ENCODE measurements around the gene CFAP54. TPM values are rescaled to one million over a fixed set of nuclear protein-coding genes. Genes with fewer than 3 reads are reported as not detected.

The CFAP54 gene
- total RNA-seq (2021; ENCODE audit: unreplicated experiment): 0.64 TPM
- polyA plus RNA-seq (2012; ENCODE audit: insufficient read length): 0.82 TPM
- Bru-seq, nascent RNA: percentile 17 among the genes with signal in this experiment
- percentile 18 among the genes with signal in this experiment for BruChase-seq, experiment 1, labeled RNA remaining after a 2-hour chase
- percentile 14 among the genes with signal in this experiment for BruChase-seq, experiment 2, labeled RNA remaining after a 6-hour chase
- long read RNA-seq, partial matches to known transcripts: 1 of 2 reads
- long read RNA-seq, other reads (novel, unspliced or antisense): 1 of 2 reads

GRCh38 chr12:96489392-96490056 lies at the start of gene CFAP54:
CFAP54 (plus strand) TSS chr12:96489577; CDS start chr12:96489610, 33 bp downstream.
- CTCF ChIA-PET: interaction anchor here (0.6 to 0.7 kb wide), 4 partner anchors 12 to 127 kb away, joined by 3 to 5 read pairs (median 4); no protein-coding TSS in a partner anchor
- Histone ChIP-seq H3K36me3 (ENCODE audit: control insufficient read depth, insufficient read depth, low read length) (no peaks in the 10 kb centered on the region), H3K27ac (ENCODE audit: low read length) (no peak within 1 kb of the TSS), H3K4me3 (ENCODE audit: low read depth in 2 of 2, low read length in 2 of 2) (peak within 1 kb of the TSS; percentile 70 to 85), H3K9me3 (ENCODE audit: control insufficient read depth, insufficient read depth, low read depth, low read length) (no peaks in the 10 kb centered on the region), H3K4me1 (ENCODE audit: control insufficient read depth, insufficient read depth, low read length) (0 out of 2 replicates have a peak, but pooled peaks cover 3% of the 10 kb centered on the region), H3K27me3 (ENCODE audit: control insufficient read depth, insufficient read depth, low read length) (no peaks in the 10 kb centered on the region)
- BruUV-seq (replicated peaks): no TSS peak
- POLR2A ChIA-PET: interaction anchor here (0.6 kb wide), 1 partner anchor 88 kb away, joined by 5 read pairs; no protein-coding TSS in a partner anchor
- in situ Hi-C loops (cut with HindIII; ENCODE audit: low pct_unique_long_range_greater_than_20kb, low sequenced_read_pairs): no loop called here
- intact Hi-C loops (cut with micrococcal nuclease; ENCODE audit: unreplicated experiment): no loop called here
- ATAC-seq: peak; percentile 98
- no peak for TF ChIP-seq POLR2AphosphoS5 (IDR thresholded peaks at IDR 0.05; ENCODE audit: low read depth, low read length)
- TF ChIP-seq, protein P1, sequence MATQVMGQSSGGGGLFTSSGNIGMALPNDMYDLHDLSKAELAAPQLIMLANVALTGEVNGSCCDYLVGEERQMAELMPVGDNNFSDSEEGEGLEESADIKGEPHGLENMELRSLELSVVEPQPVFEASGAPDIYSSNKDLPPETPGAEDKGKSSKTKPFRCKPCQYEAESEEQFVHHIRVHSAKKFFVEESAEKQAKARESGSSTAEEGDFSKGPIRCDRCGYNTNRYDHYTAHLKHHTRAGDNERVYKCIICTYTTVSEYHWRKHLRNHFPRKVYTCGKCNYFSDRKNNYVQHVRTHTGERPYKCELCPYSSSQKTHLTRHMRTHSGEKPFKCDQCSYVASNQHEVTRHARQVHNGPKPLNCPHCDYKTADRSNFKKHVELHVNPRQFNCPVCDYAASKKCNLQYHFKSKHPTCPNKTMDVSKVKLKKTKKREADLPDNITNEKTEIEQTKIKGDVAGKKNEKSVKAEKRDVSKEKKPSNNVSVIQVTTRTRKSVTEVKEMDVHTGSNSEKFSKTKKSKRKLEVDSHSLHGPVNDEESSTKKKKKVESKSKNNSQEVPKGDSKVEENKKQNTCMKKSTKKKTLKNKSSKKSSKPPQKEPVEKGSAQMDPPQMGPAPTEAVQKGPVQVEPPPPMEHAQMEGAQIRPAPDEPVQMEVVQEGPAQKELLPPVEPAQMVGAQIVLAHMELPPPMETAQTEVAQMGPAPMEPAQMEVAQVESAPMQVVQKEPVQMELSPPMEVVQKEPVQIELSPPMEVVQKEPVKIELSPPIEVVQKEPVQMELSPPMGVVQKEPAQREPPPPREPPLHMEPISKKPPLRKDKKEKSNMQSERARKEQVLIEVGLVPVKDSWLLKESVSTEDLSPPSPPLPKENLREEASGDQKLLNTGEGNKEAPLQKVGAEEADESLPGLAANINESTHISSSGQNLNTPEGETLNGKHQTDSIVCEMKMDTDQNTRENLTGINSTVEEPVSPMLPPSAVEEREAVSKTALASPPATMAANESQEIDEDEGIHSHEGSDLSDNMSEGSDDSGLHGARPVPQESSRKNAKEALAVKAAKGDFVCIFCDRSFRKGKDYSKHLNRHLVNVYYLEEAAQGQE (IDR thresholded peaks at IDR 0.05; ENCODE audit: insufficient read depth in 1 of 2, low read depth in 2 of 2, low read length in 1 of 2): no peak
- TF ChIP-seq TCF7L2 (IDR thresholded peaks at IDR 0.05; ENCODE audit: low read depth, low read length): 0 out of 2 replicates have a peak, but pooled peaks have one; percentile 27
- peak; percentile 99 for TF ChIP-seq SIN3A (IDR thresholded peaks at IDR 0.05; ENCODE audit: borderline replicate concordance, insufficient read depth, low read depth, low read length)
- TF ChIP-seq, protein P2, sequence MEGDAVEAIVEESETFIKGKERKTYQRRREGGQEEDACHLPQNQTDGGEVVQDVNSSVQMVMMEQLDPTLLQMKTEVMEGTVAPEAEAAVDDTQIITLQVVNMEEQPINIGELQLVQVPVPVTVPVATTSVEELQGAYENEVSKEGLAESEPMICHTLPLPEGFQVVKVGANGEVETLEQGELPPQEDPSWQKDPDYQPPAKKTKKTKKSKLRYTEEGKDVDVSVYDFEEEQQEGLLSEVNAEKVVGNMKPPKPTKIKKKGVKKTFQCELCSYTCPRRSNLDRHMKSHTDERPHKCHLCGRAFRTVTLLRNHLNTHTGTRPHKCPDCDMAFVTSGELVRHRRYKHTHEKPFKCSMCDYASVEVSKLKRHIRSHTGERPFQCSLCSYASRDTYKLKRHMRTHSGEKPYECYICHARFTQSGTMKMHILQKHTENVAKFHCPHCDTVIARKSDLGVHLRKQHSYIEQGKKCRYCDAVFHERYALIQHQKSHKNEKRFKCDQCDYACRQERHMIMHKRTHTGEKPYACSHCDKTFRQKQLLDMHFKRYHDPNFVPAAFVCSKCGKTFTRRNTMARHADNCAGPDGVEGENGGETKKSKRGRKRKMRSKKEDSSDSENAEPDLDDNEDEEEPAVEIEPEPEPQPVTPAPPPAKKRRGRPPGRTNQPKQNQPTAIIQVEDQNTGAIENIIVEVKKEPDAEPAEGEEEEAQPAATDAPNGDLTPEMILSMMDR (IDR thresholded peaks at IDR 0.05): peak; percentile 95
- DNase-seq (ENCODE audit: low read depth, low spot score): peak; percentile 82

DNA sequence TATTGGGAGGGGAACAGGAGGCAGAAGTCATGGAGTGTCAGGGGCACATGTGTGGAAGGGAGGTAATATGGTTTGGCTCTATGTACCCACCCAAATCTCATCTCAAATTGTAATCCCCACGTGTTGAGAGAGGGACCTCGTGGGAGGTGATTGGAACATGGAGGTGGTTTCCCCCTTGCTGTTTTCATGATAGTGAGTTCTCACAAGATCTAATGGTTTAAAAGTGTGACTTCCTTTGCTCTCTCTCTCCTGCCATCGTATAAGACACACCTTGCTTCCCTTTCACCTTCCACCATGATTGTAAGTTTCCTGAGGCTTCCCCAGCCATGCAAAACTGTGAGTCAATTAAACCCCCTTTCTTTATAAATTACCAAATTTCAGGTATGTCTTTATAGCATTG lies 47.6 kb upstream of the CFAP54 start:
- no peak for ATAC-seq
- BruUV-seq (replicated peaks): no TSS peak

More for the DNA sequence above, 47.6 kb upstream of the CFAP54 start:
- no peak for DNase-seq (ENCODE audit: low read depth, low spot score)
- H3K36me3 ChIP-seq (ENCODE audit: control insufficient read depth, insufficient read depth, low read length): no peaks in the 10 kb centered on the region
- intact Hi-C loops (cut with micrococcal nuclease; ENCODE audit: unreplicated experiment) (no loop called here), in situ Hi-C loops (cut with HindIII; ENCODE audit: low pct_unique_long_range_greater_than_20kb, low sequenced_read_pairs) (no loop called here)
- H3K9me3 ChIP-seq (ENCODE audit: control insufficient read depth, insufficient read depth, low read depth, low read length): no peaks in the 10 kb centered on the region
- ChIA-PET CTCF (no interaction called here), POLR2A (no interaction called here)
- TF ChIP-seq POLR2AphosphoS5 (IDR thresholded peaks at IDR 0.05; ENCODE audit: low read depth, low read length) (no peak), SIN3A (IDR thresholded peaks at IDR 0.05; ENCODE audit: borderline replicate concordance, insufficient read depth, low read depth, low read length) (no peak), TCF7L2 (IDR thresholded peaks at IDR 0.05; ENCODE audit: low read depth, low read length) (no peak)
- TF ChIP-seq, protein P2 (IDR thresholded peaks at IDR 0.05): no peak
- TF ChIP-seq, protein P1 (IDR thresholded peaks at IDR 0.05; ENCODE audit: insufficient read depth in 1 of 2, low read depth in 2 of 2, low read length in 1 of 2): no peak
- no peaks in the 10 kb centered on the region for H3K27me3 ChIP-seq (ENCODE audit: control insufficient read depth, insufficient read depth, low read length)
- H3K4me3 ChIP-seq (ENCODE audit: low read depth in 2 of 2, low read length in 2 of 2): no peak overlapping the region
- no peak overlapping the region for H3K27ac ChIP-seq (ENCODE audit: low read length)
- no peaks in the 10 kb centered on the region; the same call in 1 of the 2 replicates for H3K4me1 ChIP-seq (ENCODE audit: control insufficient read depth, insufficient read depth, low read length)
